Uterus (tissue), 4 donors: ENCODE data around the gene TEKT3. TPM values are rescaled to one million over a fixed set of nuclear protein-coding genes. Genes with fewer than 3 reads are reported as not detected.

Experiments
- DNase-seq, 2 donors: peaks; one replicate each; pipeline ENCODE4 v3.0.0-alpha.2; 2019 to 2020
- H3K27ac ChIP-seq, 2 donors: fragments of 200-600 bp; sonication (generic); 1 replicate in 1 of 2; 2 replicates in 1 of 2; pipeline ENCODE4 v1.5.1; 2016 to 2018
- H3K27me3 ChIP-seq, 2 donors: fragments of 200-600 bp; sonication (generic); one replicate each; pipeline ENCODE4 v1.5.1; 2018 to 2019; ENCODE audit warnings: control low read depth in 1 of 2
- H3K36me3 ChIP-seq, 2 donors: fragments of 200-600 bp; sonication (generic); one replicate each; pipeline ENCODE4 v1.5.1; 2019; ENCODE audit warnings: control low read depth in 1 of 2
- H3K4me1 ChIP-seq, 2 donors: fragments of 200-600 bp; sonication (generic); one replicate each; pipeline ENCODE4 v1.5.1; 2018 to 2019; ENCODE audit warnings: control low read depth in 1 of 2
- H3K4me3 ChIP-seq, 2 donors: fragments of 200-600 bp; sonication (generic); 1 replicate in 1 of 2; 2 replicates in 1 of 2; pipeline ENCODE4 v1.5.1; 2018 to 2019; ENCODE audit warnings: mild to moderate bottlenecking in 1 of 2
- H3K9me3 ChIP-seq, 2 donors: fragments of 200-600 bp; sonication (generic); one replicate each; pipeline ENCODE4 v1.5.1; 2019; ENCODE audit warnings: control low read depth in 1 of 2
- POLR2A ChIP-seq, 2 donors: fragments of 450-650 bp; IDR thresholded peaks; one replicate each; pipeline ENCODE4 v1.6.1; 2016; ENCODE audit warnings: antibody characterized with exemption in 2 of 2, mild to moderate bottlenecking in 1 of 2, moderate library complexity in 1 of 2
- intact Hi-C: fragments of 100-400 bp; cut with DNase I; formaldehyde crosslinking; loops from one replicate; pipeline ENCODE4 v1.15.1; 2023; ENCODE audit warnings: low total_unique reads
- total RNA-seq, 4 donors: library from RNA; depleted of rRNA in 3 of 4; stranded (reverse); fragments of >200 nt in 3 of 4; gene quantifications; one replicate each; pipeline versions ENCODE4 v1.1.0 to v1.2.4, GENCODE V29; 2014 to 2023
- TF ChIP-seq, protein P1 (sequence below), 4 experiments: fragments of 200-600 bp in 2 of 4; fragments of 450-650 bp in 2 of 4; sonication (generic) in 2 of 4; IDR thresholded peaks; one replicate each; pipeline ENCODE4 v1.5.1; 2016 to 2019; ENCODE audit warnings: antibody characterized with exemption in 4 of 4, mild to moderate bottlenecking in 2 of 4, moderate library complexity in 1 of 4
- donor health status: DM: yes; HTN: yes; CAD: no.

TEKT3 gene
- total RNA-seq, 4 donors from 2014 or later = 0.51 to 2.6 (median 0.90) TPM; not detected in 1

DNA sequence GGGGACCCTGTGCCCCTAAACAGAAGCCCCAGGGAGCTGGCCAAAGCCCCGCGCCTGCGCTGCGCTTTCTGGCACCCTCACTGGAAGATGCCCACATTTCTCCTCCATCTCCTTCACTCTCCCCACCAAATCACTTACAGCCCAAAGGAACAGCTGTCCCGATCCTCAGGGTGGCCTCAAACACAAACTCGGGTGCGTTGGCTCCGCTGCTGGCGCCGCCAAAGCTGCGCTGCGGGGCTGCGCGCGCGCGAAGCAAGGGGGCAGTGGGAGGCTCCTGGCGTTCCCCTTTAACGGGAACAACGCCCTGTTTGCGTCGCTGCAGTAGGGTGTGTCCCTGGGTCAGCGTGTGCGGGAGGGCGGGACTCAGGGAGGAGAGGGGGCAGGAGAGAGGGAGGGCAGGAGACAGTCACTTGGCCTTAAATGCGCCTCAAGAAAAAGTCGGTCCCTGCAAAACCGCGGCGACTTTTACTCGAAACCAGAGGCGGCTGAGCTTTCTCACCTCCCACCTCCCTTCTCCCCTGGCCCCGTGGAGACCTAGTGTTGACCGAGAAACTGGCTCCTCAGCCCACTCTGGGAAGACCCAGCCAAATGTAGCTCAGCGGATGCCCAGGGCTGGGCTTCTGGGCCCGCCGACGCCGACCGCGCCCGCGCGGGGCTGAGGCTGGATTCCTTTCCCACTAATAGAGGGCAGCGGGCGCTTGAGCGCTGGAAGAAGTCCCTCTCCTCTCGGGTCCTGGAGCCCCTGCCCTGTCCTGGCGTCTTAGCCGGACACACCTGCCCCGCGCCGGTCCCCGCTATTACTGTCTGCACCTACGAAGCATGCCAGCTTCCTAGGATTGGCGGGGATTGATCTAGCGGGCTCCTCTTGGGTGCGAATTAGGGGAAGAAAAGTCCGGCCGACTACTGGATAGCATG lies 78.8 kb downstream of the TEKT3 start:
- Histone ChIP-seq H3K36me3 (no peaks in the 10 kb centered on the region), H3K9me3 (no peaks in the 10 kb centered on the region), H3K27ac (peak overlapping the region; percentile 98 to 99), H3K27me3 (no peaks in the 10 kb centered on the region), H3K4me3 (peak overlapping the region; percentile 86 to 89), H3K4me1 (peaks cover 11 to 15% of the 10 kb centered on the region in 2 donors)
- intact Hi-C loops = loop anchor here (5.0 kb wide), 2 partner anchors 90 to 195 kb away; no protein-coding TSS in a partner anchor
- TF ChIP-seq, protein P1, sequence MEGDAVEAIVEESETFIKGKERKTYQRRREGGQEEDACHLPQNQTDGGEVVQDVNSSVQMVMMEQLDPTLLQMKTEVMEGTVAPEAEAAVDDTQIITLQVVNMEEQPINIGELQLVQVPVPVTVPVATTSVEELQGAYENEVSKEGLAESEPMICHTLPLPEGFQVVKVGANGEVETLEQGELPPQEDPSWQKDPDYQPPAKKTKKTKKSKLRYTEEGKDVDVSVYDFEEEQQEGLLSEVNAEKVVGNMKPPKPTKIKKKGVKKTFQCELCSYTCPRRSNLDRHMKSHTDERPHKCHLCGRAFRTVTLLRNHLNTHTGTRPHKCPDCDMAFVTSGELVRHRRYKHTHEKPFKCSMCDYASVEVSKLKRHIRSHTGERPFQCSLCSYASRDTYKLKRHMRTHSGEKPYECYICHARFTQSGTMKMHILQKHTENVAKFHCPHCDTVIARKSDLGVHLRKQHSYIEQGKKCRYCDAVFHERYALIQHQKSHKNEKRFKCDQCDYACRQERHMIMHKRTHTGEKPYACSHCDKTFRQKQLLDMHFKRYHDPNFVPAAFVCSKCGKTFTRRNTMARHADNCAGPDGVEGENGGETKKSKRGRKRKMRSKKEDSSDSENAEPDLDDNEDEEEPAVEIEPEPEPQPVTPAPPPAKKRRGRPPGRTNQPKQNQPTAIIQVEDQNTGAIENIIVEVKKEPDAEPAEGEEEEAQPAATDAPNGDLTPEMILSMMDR (IDR thresholded peaks at IDR 0.05) = peak; percentile 40 to 55 (median 45)
- peak; percentile 88 to 93 for TF ChIP-seq POLR2A (IDR thresholded peaks at IDR 0.05)
- DNase-seq = peak; percentile 91 to 94

DNA sequence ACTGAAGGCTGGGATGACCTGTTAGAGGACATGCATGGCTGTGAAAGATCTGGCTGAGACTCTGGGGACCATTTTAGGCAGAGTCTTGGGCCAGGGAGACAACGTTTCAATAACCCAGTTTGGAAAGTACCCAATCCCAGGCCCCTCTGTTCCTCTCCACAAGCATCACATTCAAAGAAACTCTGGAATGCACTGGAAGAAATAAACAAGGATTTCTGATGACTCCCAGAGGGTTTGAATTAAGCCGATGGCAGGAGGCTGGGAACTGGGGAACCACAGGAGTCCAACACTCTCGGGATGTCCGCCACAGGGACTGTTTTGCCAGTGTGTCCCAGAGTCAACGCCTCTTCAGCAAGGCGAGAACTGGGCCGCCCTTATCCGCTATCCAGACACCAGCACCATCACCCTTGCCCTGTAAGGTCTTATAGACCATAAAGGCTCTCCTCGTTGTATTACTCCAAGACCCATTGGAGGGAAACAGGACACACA lies 79.6 kb downstream of the TEKT3 start:
- Histone ChIP-seq H3K4me3 (peak overlapping the region; percentile 86 to 89), H3K9me3 (no peaks in the 10 kb centered on the region), H3K36me3 (no peaks in the 10 kb centered on the region), H3K27me3 (no peaks in the 10 kb centered on the region), H3K4me1 (peaks cover 15 to 18% of the 10 kb centered on the region in 2 donors), H3K27ac (peak overlapping the region; percentile 98 to 99)
- peak in 1 of 2 donors; percentile 49 for DNase-seq
- TF ChIP-seq, protein P1 (IDR thresholded peaks at IDR 0.05) = no peak
- TF ChIP-seq POLR2A (IDR thresholded peaks at IDR 0.05) = no peak
- intact Hi-C loops = loop anchor here (2.0 to 5.0 kb wide), 3 partner anchors 90 to 241 kb away; no protein-coding TSS in a partner anchor

DNA sequence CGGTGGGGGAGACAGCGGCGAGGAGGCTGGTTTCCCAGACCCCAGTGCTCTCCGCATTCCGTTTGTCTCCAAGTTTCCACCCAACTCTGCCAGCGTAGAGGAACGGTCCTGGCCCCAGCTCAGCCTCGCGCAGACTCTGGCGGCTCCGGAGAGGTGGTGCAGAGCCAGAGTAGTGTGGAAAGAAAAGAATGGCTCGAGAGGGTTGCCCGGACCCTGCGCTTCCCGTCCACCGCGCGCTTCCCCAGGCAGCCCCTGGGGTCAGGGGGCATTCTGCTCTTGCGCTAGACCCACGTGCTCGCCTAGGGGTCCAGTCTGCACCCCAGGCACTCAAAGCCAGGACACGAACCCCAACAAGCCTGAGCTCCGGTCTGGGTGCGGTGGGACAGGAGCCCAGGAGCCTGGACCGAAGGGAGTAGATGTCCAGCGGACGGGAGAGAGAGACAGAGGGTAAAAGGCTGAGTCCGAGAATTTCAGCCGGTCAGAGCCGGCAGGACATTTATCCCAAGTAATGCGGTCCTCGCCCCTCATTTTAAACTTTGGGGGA lies 80.1 kb downstream of the TEKT3 start:
- H3K27me3 ChIP-seq = no peaks in the 10 kb centered on the region
- intact Hi-C loops = loop anchor here (2.0 to 5.0 kb wide), 3 partner anchors 91 to 241 kb away; no protein-coding TSS in a partner anchor
- peak overlapping the region; percentile 86 to 89 for H3K4me3 ChIP-seq
- H3K9me3 ChIP-seq = no peaks in the 10 kb centered on the region
- peak overlapping the region; percentile 98 to 99 for H3K27ac ChIP-seq
- no peak for TF ChIP-seq POLR2A (IDR thresholded peaks at IDR 0.05)
- TF ChIP-seq, protein P1 (IDR thresholded peaks at IDR 0.05) = peak in 1 of 4 experiments; percentile 10
- H3K4me1 ChIP-seq = peaks cover 17 to 19% of the 10 kb centered on the region in 2 donors
- peak; percentile 60 to 64 for DNase-seq
- no peaks in the 10 kb centered on the region for H3K36me3 ChIP-seq

DNA sequence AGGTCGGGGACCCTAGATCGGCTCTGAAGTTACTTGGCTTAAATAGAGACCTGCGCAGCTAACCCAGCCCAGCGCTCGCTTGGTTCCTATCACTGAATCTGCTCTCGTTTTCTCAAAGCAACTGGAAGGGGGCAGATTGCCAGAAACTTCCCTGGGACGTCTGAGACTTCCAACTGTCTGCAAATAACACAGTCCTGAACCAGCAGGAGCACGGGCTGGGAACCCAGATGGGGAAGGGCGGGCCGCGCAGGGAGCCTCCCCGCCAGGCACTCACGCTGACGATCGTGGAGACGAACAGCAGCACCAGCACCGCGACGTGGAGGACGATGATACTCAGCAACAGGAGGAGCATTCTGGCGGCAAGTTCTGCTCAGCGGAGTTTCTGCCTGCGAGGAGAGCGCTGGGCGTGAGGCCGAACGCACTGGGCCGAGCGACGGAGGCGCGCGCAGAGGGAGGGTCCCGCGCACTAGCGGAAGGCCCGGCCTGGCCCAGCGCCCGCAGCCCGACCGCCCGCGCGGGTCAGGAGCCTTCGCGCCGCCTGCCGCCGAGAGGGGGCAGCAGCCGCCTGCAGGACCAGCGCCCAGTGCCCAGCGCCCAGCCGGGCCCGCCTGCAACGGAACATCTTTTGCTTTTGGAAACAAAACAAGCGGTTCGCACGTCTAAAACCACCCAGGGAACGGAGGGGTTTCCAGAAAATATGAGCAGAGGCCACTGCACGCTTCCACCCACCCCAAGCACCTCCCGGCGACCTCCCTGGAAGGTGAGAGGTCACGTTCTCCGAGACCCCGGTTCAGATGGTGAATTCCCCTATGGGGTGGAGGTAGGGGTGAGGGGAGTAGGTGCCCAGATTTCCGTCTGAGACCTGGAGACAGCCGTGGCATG lies 80.8 kb downstream of the TEKT3 start:
- peak; percentile 91 to 93 for DNase-seq
- TF ChIP-seq, protein P1 (IDR thresholded peaks at IDR 0.05) = peak; percentile 64 to 98 (median 91)
- TF ChIP-seq POLR2A (IDR thresholded peaks at IDR 0.05) = peak; percentile 6 to 47
- Histone ChIP-seq H3K27me3 (no peaks in the 10 kb centered on the region), H3K27ac (peak overlapping the region; percentile 98 to 99), H3K4me1 (peaks cover 19 to 21% of the 10 kb centered on the region in 2 donors), H3K9me3 (no peaks in the 10 kb centered on the region), H3K4me3 (peak overlapping the region; percentile 86 to 89), H3K36me3 (no peaks in the 10 kb centered on the region)
- intact Hi-C loops = loop anchor here (2.0 to 5.0 kb wide), 3 partner anchors 92 to 242 kb away; no protein-coding TSS in a partner anchor
